Progenitor cell of endocrine pancreas (in vitro differentiated cells): Measurements from ENCODE around the gene ITPKC. TPM values are rescaled to one million over a fixed set of nuclear protein-coding genes. Genes with fewer than 3 reads are reported as not detected.

Experiments
- DNase-seq: peaks from one replicate; pipeline ENCODE4 v3.0.0; 2021; ENCODE audit warnings: low spot score; ENCODE audit not compliant: unreplicated experiment
- H3K27ac Mint-ChIP-seq: 2 replicates; pipeline ENCODE4 v1.8.0; 2021; ENCODE audit warnings: mild to moderate bottlenecking, moderate library complexity, mixed read lengths
- H3K27me3 Mint-ChIP-seq: 2 replicates; pipeline ENCODE4 v1.8.0; 2021; ENCODE audit warnings: mixed read lengths
- H3K36me3 Mint-ChIP-seq: 2 replicates; pipeline ENCODE4 v1.8.0; 2022; ENCODE audit warnings: mixed read lengths; ENCODE audit not compliant: insufficient read depth
- H3K4me1 Mint-ChIP-seq: 2 replicates; pipeline ENCODE4 v1.8.0; 2021; ENCODE audit warnings: low read depth, mixed read lengths
- H3K4me3 Mint-ChIP-seq: 2 replicates; pipeline ENCODE4 v1.8.0; 2021; ENCODE audit warnings: low read depth, mild to moderate bottlenecking, moderate library complexity, mixed read lengths
- H3K9me3 Mint-ChIP-seq: 2 replicates; pipeline ENCODE4 v1.8.0; 2021; ENCODE audit warnings: low read depth, mixed read lengths
- CTCF ChIP-seq: fragments of 200-600 bp; sonication (generic); IDR thresholded peaks from one replicate; pipeline ENCODE4 v1.5.0; 2021; ENCODE audit warnings: antibody characterized with exemption, mild to moderate bottlenecking; ENCODE audit not compliant: unreplicated experiment
- total RNA-seq: library from RNA; stranded (reverse); gene quantifications from 2 replicates; pipeline ENCODE4 v1.2.1, GENCODE V29; 2021

The ITPKC gene
- total RNA-seq, 1 donor from 2014 or later: 20.1 TPM

GRCh38 chr19:40733149-40733548 lies 16.2 kb downstream of the ITPKC start:
- TF ChIP-seq CTCF: no peak
- Mint-ChIP-seq H3K4me3 (no peak overlapping the region), H3K9me3 (no peaks in the 10 kb centered on the region), H3K27me3 (no peaks in the 10 kb centered on the region), H3K4me1 (no peaks in the 10 kb centered on the region), H3K36me3 (peaks cover 34% of the 10 kb centered on the region), H3K27ac (no peak overlapping the region)
- no peak for DNase-seq

GRCh38 chr19:40735013-40735771 lies 18.3 kb downstream of the ITPKC start:
- no peak for DNase-seq
- H3K27ac Mint-ChIP-seq: peak overlapping the region; percentile 33
- H3K36me3 Mint-ChIP-seq: peaks cover 32% of the 10 kb centered on the region
- TF ChIP-seq CTCF: no peak
- no peaks in the 10 kb centered on the region for H3K4me1 Mint-ChIP-seq
- no peak overlapping the region for H3K4me3 Mint-ChIP-seq
- H3K27me3 Mint-ChIP-seq: no peaks in the 10 kb centered on the region
- no peaks in the 10 kb centered on the region for H3K9me3 Mint-ChIP-seq

GRCh38 chr19:40736661-40737060 lies 19.7 kb downstream of the ITPKC start:
- no peaks in the 10 kb centered on the region for H3K9me3 Mint-ChIP-seq
- H3K27me3 Mint-ChIP-seq: no peaks in the 10 kb centered on the region
- no peaks in the 10 kb centered on the region for H3K4me1 Mint-ChIP-seq
- no peak overlapping the region for H3K27ac Mint-ChIP-seq
- DNase-seq: no peak
- H3K4me3 Mint-ChIP-seq: no peak overlapping the region
- no peak for TF ChIP-seq CTCF
- H3K36me3 Mint-ChIP-seq: peaks cover 23% of the 10 kb centered on the region

GRCh38 chr19:40737102-40737644 lies 20.3 kb downstream of the ITPKC start:
- Mint-ChIP-seq H3K36me3 (peaks cover 23% of the 10 kb centered on the region), H3K9me3 (no peaks in the 10 kb centered on the region), H3K4me1 (no peaks in the 10 kb centered on the region), H3K27ac (no peak overlapping the region), H3K4me3 (no peak overlapping the region), H3K27me3 (no peaks in the 10 kb centered on the region)
- no peak for DNase-seq
- TF ChIP-seq CTCF: no peak

GRCh38 chr19:40739030-40739839 lies 22.3 kb downstream of the ITPKC start:
- no peaks in the 10 kb centered on the region for H3K4me1 Mint-ChIP-seq
- no peak overlapping the region for H3K4me3 Mint-ChIP-seq
- TF ChIP-seq CTCF: no peak
- DNase-seq: no peak
- no peaks in the 10 kb centered on the region for H3K27me3 Mint-ChIP-seq
- peaks cover 12% of the 10 kb centered on the region for H3K36me3 Mint-ChIP-seq
- no peaks in the 10 kb centered on the region for H3K9me3 Mint-ChIP-seq
- no peak overlapping the region for H3K27ac Mint-ChIP-seq
